Transverse colon (tissue), 3 donors: Measurements from ENCODE around the gene TIAM1.

Source experiments
- POLR2A ChIP-seq: fragments of 450-650 bp; IDR thresholded peaks from one replicate; pipeline ENCODE4 v1.6.1; 2016; ENCODE audit warnings: antibody characterized with exemption, mild to moderate bottlenecking, moderate library complexity
- TF ChIP-seq, protein P1 (sequence below), 5 experiments: fragments of 200-600 bp in 3 of 5; fragments of 450-650 bp in 2 of 5; sonication (generic) in 3 of 5; IDR thresholded peaks; 1 replicate in 2 of 5; 2 replicates in 3 of 5; pipeline ENCODE4 v1.5.1; 2016 to 2017; ENCODE audit warnings: antibody characterized with exemption in 5 of 5, inconsistent platforms in 3 of 5, mild to moderate bottlenecking in 2 of 5, moderate library complexity in 1 of 5

DNA sequence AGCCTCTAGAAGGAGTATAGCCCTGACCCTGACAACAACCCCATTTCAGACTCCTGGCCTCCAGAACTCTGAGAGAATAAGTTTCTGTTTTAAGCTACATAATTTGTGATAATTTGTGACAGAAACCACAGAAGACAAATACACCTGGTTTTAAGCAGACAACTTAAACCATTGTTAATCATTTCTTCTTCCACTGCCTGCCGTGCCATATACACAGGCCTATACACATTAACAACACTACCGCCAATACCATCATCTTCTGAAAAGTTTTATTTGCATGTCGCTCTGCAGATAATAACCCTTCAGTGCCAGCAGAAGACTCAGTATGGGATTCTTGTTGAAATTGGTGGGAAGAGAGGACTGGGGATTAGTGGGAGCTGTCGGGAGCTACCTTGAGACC lies 265.8 kb downstream of the TIAM1 start:
- TF ChIP-seq, protein P1, sequence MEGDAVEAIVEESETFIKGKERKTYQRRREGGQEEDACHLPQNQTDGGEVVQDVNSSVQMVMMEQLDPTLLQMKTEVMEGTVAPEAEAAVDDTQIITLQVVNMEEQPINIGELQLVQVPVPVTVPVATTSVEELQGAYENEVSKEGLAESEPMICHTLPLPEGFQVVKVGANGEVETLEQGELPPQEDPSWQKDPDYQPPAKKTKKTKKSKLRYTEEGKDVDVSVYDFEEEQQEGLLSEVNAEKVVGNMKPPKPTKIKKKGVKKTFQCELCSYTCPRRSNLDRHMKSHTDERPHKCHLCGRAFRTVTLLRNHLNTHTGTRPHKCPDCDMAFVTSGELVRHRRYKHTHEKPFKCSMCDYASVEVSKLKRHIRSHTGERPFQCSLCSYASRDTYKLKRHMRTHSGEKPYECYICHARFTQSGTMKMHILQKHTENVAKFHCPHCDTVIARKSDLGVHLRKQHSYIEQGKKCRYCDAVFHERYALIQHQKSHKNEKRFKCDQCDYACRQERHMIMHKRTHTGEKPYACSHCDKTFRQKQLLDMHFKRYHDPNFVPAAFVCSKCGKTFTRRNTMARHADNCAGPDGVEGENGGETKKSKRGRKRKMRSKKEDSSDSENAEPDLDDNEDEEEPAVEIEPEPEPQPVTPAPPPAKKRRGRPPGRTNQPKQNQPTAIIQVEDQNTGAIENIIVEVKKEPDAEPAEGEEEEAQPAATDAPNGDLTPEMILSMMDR (IDR thresholded peaks at IDR 0.05): no peak
- no peak for TF ChIP-seq POLR2A
